HepG2 (cell line): ENCODE measurements around the gene MPC1L.

Source experiments
- TF ChIP-seq, protein P1 (sequence below): sonication (generic); formaldehyde crosslinking; IDR thresholded peaks from 2 replicates; pipeline ENCODE4 v1.4.0; 2020; ENCODE audit warnings: missing genetic modification reagents
- TF ChIP-seq, protein P2 (sequence below): sonication (generic); formaldehyde crosslinking; IDR thresholded peaks from 2 replicates; pipeline ENCODE4 v1.4.0; 2020; ENCODE audit warnings: missing genetic modification reagents
- TF ChIP-seq, protein P3 (sequence below): sonication (generic); formaldehyde crosslinking; IDR thresholded peaks from 2 replicates; pipeline ENCODE4 v1.5.0; 2020; ENCODE audit warnings: mild to moderate bottlenecking, missing genetic modification reagents, moderate library complexity

DNA sequence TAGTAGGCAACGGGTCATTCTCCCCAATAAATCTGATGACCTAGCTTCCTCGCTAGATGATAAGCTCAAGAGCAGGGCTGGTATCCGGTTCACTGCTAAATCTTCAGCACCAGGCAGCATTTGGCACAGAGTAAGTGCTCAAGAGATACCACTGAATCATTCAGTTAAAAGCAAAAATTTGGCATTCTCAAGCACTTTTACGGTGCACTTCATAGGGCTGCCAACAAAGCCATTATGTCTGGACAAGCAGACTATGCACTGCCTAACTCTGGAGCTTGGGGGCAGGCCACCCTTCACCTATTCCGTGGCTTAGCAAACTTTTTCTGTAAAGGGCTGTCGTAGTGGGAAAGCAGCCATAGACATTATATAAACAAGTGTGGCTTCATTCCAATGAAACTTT is 47.9 kb downstream of the MPC1L start:
- TF ChIP-seq, protein P1, sequence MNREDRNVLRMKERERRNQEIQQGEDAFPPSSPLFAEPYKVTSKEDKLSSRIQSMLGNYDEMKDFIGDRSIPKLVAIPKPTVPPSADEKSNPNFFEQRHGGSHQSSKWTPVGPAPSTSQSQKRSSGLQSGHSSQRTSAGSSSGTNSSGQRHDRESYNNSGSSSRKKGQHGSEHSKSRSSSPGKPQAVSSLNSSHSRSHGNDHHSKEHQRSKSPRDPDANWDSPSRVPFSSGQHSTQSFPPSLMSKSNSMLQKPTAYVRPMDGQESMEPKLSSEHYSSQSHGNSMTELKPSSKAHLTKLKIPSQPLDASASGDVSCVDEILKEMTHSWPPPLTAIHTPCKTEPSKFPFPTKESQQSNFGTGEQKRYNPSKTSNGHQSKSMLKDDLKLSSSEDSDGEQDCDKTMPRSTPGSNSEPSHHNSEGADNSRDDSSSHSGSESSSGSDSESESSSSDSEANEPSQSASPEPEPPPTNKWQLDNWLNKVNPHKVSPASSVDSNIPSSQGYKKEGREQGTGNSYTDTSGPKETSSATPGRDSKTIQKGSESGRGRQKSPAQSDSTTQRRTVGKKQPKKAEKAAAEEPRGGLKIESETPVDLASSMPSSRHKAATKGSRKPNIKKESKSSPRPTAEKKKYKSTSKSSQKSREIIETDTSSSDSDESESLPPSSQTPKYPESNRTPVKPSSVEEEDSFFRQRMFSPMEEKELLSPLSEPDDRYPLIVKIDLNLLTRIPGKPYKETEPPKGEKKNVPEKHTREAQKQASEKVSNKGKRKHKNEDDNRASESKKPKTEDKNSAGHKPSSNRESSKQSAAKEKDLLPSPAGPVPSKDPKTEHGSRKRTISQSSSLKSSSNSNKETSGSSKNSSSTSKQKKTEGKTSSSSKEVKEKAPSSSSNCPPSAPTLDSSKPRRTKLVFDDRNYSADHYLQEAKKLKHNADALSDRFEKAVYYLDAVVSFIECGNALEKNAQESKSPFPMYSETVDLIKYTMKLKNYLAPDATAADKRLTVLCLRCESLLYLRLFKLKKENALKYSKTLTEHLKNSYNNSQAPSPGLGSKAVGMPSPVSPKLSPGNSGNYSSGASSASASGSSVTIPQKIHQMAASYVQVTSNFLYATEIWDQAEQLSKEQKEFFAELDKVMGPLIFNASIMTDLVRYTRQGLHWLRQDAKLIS, result no peak
- TF ChIP-seq, protein P2, sequence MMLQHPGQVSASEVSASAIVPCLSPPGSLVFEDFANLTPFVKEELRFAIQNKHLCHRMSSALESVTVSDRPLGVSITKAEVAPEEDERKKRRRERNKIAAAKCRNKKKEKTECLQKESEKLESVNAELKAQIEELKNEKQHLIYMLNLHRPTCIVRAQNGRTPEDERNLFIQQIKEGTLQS (CRISPR knock-in tag), result no peak
- TF ChIP-seq, protein P3, sequence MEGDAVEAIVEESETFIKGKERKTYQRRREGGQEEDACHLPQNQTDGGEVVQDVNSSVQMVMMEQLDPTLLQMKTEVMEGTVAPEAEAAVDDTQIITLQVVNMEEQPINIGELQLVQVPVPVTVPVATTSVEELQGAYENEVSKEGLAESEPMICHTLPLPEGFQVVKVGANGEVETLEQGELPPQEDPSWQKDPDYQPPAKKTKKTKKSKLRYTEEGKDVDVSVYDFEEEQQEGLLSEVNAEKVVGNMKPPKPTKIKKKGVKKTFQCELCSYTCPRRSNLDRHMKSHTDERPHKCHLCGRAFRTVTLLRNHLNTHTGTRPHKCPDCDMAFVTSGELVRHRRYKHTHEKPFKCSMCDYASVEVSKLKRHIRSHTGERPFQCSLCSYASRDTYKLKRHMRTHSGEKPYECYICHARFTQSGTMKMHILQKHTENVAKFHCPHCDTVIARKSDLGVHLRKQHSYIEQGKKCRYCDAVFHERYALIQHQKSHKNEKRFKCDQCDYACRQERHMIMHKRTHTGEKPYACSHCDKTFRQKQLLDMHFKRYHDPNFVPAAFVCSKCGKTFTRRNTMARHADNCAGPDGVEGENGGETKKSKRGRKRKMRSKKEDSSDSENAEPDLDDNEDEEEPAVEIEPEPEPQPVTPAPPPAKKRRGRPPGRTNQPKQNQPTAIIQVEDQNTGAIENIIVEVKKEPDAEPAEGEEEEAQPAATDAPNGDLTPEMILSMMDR (CRISPR knock-in tag), result no peak
